ENCODE results near the gene FUT7.

The FUT7 gene

GRCh38 chr9:137074657-137075274 is 42.9 kb upstream of the FUT7 start:
- no peak overlapping the region for H3K9ac ChIP-seq (ENCODE audit: low read length in 5 of 5)
- H3K9me3 ChIP-seq (ENCODE audit: control insufficient read depth in 5 of 5, low read length in 5 of 5): no peaks in the 10 kb centered on the region
- peaks cover 0 to 37% (median 27%) of the 10 kb centered on the region in 5 donors for H3K4me1 ChIP-seq (ENCODE audit: control insufficient read depth in 5 of 5, insufficient read depth in 5 of 5, low read length in 5 of 5)
- peaks cover 0 to 8% (median 7%) of the 10 kb centered on the region in 5 donors for H3K36me3 ChIP-seq (ENCODE audit: control insufficient read depth in 5 of 5, insufficient read depth in 5 of 5, low read length in 5 of 5)
- H3K27ac ChIP-seq (ENCODE audit: low read depth, low read length): no peak overlapping the region
- no peak overlapping the region for H3K4me3 ChIP-seq (ENCODE audit: low read depth in 1 of 5, low read length in 5 of 5)
- H3K27me3 ChIP-seq (ENCODE audit: control insufficient read depth in 5 of 5, insufficient read depth in 4 of 5, low read length in 5 of 5): no peaks in the 10 kb centered on the region

GRCh38 chr9:137073992-137074399 is 42.1 kb upstream of the FUT7 start:
- no peaks in the 10 kb centered on the region for H3K9me3 ChIP-seq (ENCODE audit: control insufficient read depth in 5 of 5, low read length in 5 of 5)
- H3K9ac ChIP-seq (ENCODE audit: low read length in 5 of 5): no peak overlapping the region
- H3K27ac ChIP-seq (ENCODE audit: low read depth, low read length): no peak overlapping the region
- H3K4me1 ChIP-seq (ENCODE audit: control insufficient read depth in 5 of 5, insufficient read depth in 5 of 5, low read length in 5 of 5): peaks cover 0 to 37% (median 27%) of the 10 kb centered on the region in 5 donors
- H3K36me3 ChIP-seq (ENCODE audit: control insufficient read depth in 5 of 5, insufficient read depth in 5 of 5, low read length in 5 of 5): no peaks in the 10 kb centered on the region
- no peak overlapping the region for H3K4me3 ChIP-seq (ENCODE audit: low read depth in 1 of 5, low read length in 5 of 5)
- H3K27me3 ChIP-seq (ENCODE audit: control insufficient read depth in 5 of 5, insufficient read depth in 4 of 5, low read length in 5 of 5): peaks cover 3 to 7% (median 6%) of the 10 kb centered on the region in 5 donors

- H3K4me1 ChIP-seq (ENCODE audit: control insufficient read depth in 5 of 5, insufficient read depth in 5 of 5, low read length in 5 of 5): peaks cover 0 to 18% (median 10%) of the 10 kb centered on the region in 5 donors
- peaks cover 3 to 19% (median 12%) of the 10 kb centered on the region in 5 donors for H3K27me3 ChIP-seq (ENCODE audit: control insufficient read depth in 5 of 5, insufficient read depth in 4 of 5, low read length in 5 of 5)
- H3K27ac ChIP-seq (ENCODE audit: low read depth, low read length): no peak overlapping the region
- H3K36me3 ChIP-seq (ENCODE audit: control insufficient read depth in 5 of 5, insufficient read depth in 5 of 5, low read length in 5 of 5): no peaks in the 10 kb centered on the region
- peak overlapping the region in 2 of 5 donors; percentile 26 for H3K9ac ChIP-seq (ENCODE audit: low read length in 5 of 5)
- peak overlapping the region in 3 of 5 donors; percentile 15 to 48 (median 36) for H3K4me3 ChIP-seq (ENCODE audit: low read depth in 1 of 5, low read length in 5 of 5)
- H3K9me3 ChIP-seq (ENCODE audit: control insufficient read depth in 5 of 5, low read length in 5 of 5): no peaks in the 10 kb centered on the region
Measured at GRCh38 chr9:137071282-137071681, 39.4 kb upstream of the FUT7 start.

- Histone ChIP-seq H3K4me3 (ENCODE audit: low read depth in 1 of 5, low read length in 5 of 5) (peak overlapping the region in 4 of 5 donors; percentile 15 to 61 (median 42)), H3K4me1 (ENCODE audit: control insufficient read depth in 5 of 5, insufficient read depth in 5 of 5, low read length in 5 of 5) (peaks cover 0 to 18% (median 10%) of the 10 kb centered on the region in 5 donors), H3K36me3 (ENCODE audit: control insufficient read depth in 5 of 5, insufficient read depth in 5 of 5, low read length in 5 of 5) (no peaks in the 10 kb centered on the region), H3K27me3 (ENCODE audit: control insufficient read depth in 5 of 5, insufficient read depth in 4 of 5, low read length in 5 of 5) (peaks cover 3 to 19% (median 12%) of the 10 kb centered on the region in 5 donors), H3K27ac (ENCODE audit: low read depth, low read length) (no peak overlapping the region), H3K9me3 (ENCODE audit: control insufficient read depth in 5 of 5, low read length in 5 of 5) (no peaks in the 10 kb centered on the region), H3K9ac (ENCODE audit: low read length in 5 of 5) (peak overlapping the region in 4 of 5 donors; percentile 26 to 33 (median 28))
Measured at GRCh38 chr9:137070906-137071275, 39.0 kb upstream of the FUT7 start.

- H3K4me1 ChIP-seq (ENCODE audit: control insufficient read depth in 5 of 5, insufficient read depth in 5 of 5, low read length in 5 of 5): peaks cover 0 to 18% (median 10%) of the 10 kb centered on the region in 5 donors
- H3K36me3 ChIP-seq (ENCODE audit: control insufficient read depth in 5 of 5, insufficient read depth in 5 of 5, low read length in 5 of 5): no peaks in the 10 kb centered on the region
- H3K27me3 ChIP-seq (ENCODE audit: control insufficient read depth in 5 of 5, insufficient read depth in 4 of 5, low read length in 5 of 5): peaks cover 3 to 19% (median 12%) of the 10 kb centered on the region in 5 donors
- peak within 1 kb of the TSS; percentile 15 to 61 (median 39) for H3K4me3 ChIP-seq (ENCODE audit: low read depth in 1 of 5, low read length in 5 of 5)
- H3K9ac ChIP-seq (ENCODE audit: low read length in 5 of 5): peak within 1 kb of the TSS in 4 of 5 donors; percentile 26 to 33 (median 28)
- H3K27ac ChIP-seq (ENCODE audit: low read depth, low read length): no peak within 1 kb of the TSS
- no peaks in the 10 kb centered on the region for H3K9me3 ChIP-seq (ENCODE audit: control insufficient read depth in 5 of 5, low read length in 5 of 5)
Measured at GRCh38 chr9:137070201-137070905, 38.5 kb upstream of the FUT7 start, which contains the start of gene SAPCD2. SAPCD2 (minus strand) TSS chr9:137070557; CDS start chr9:137070460, 97 bp downstream.

GRCh38 chr9:137069508-137070091 is 37.7 kb upstream of the FUT7 start:
- no peaks in the 10 kb centered on the region for H3K9me3 ChIP-seq (ENCODE audit: control insufficient read depth in 5 of 5, low read length in 5 of 5)
- no peak overlapping the region for H3K4me3 ChIP-seq (ENCODE audit: low read depth in 1 of 5, low read length in 5 of 5)
- H3K36me3 ChIP-seq (ENCODE audit: control insufficient read depth in 5 of 5, insufficient read depth in 5 of 5, low read length in 5 of 5): no peaks in the 10 kb centered on the region
- peaks cover 3 to 19% (median 12%) of the 10 kb centered on the region in 5 donors for H3K27me3 ChIP-seq (ENCODE audit: control insufficient read depth in 5 of 5, insufficient read depth in 4 of 5, low read length in 5 of 5)
- no peak overlapping the region for H3K27ac ChIP-seq (ENCODE audit: low read depth, low read length)
- H3K4me1 ChIP-seq (ENCODE audit: control insufficient read depth in 5 of 5, insufficient read depth in 5 of 5, low read length in 5 of 5): peaks cover 0 to 18% (median 10%) of the 10 kb centered on the region in 5 donors
- H3K9ac ChIP-seq (ENCODE audit: low read length in 5 of 5): no peak overlapping the region

GRCh38 chr9:137068539-137069507 is 36.9 kb upstream of the FUT7 start:
- Histone ChIP-seq H3K4me3 (ENCODE audit: low read depth in 1 of 5, low read length in 5 of 5) (no peak overlapping the region), H3K9ac (ENCODE audit: low read length in 5 of 5) (peak overlapping the region in 1 of 5 donors; percentile 3), H3K27ac (ENCODE audit: low read depth, low read length) (no peak overlapping the region), H3K36me3 (ENCODE audit: control insufficient read depth in 5 of 5, insufficient read depth in 5 of 5, low read length in 5 of 5) (no peaks in the 10 kb centered on the region), H3K9me3 (ENCODE audit: control insufficient read depth in 5 of 5, low read length in 5 of 5) (no peaks in the 10 kb centered on the region), H3K27me3 (ENCODE audit: control insufficient read depth in 5 of 5, insufficient read depth in 4 of 5, low read length in 5 of 5) (peaks cover 3 to 19% (median 12%) of the 10 kb centered on the region in 5 donors), H3K4me1 (ENCODE audit: control insufficient read depth in 5 of 5, insufficient read depth in 5 of 5, low read length in 5 of 5) (peaks cover 0 to 19% (median 12%) of the 10 kb centered on the region in 5 donors)

- Histone ChIP-seq H3K9me3 (ENCODE audit: control insufficient read depth in 5 of 5, low read length in 5 of 5) (no peaks in the 10 kb centered on the region), H3K27ac (ENCODE audit: low read depth, low read length) (no peak overlapping the region), H3K4me3 (ENCODE audit: low read depth in 1 of 5, low read length in 5 of 5) (no peak overlapping the region), H3K9ac (ENCODE audit: low read length in 5 of 5) (no peak overlapping the region), H3K4me1 (ENCODE audit: control insufficient read depth in 5 of 5, insufficient read depth in 5 of 5, low read length in 5 of 5) (peaks cover 0 to 20% (median 13%) of the 10 kb centered on the region in 5 donors), H3K27me3 (ENCODE audit: control insufficient read depth in 5 of 5, insufficient read depth in 4 of 5, low read length in 5 of 5) (peaks cover 3 to 19% (median 12%) of the 10 kb centered on the region in 5 donors), H3K36me3 (ENCODE audit: control insufficient read depth in 5 of 5, insufficient read depth in 5 of 5, low read length in 5 of 5) (no peaks in the 10 kb centered on the region)
Measured at GRCh38 chr9:137067860-137068538, 36.1 kb upstream of the FUT7 start.
